HCT116 (cell line): Measurements from ENCODE around the gene WNT2. TPM values are rescaled to one million over a fixed set of nuclear protein-coding genes. Genes with fewer than 3 reads are reported as not detected.

Experiments used
- ATAC-seq: fragments of 200-7000 bp; cut with Tn5 transposase; 2 replicates; pipeline ENCODE4 v1.9.1; 2020; ENCODE audit warnings: mild to moderate bottlenecking, moderate library complexity
- BruUV-seq: library from RNA; stranded (reverse); fragments of 400-500 nt; replicated peaks from 2 replicates; lab custom pipeline; 2021; lab: Mats Ljungman, UMichigan
- CTCF ChIA-PET: fragments of 300-600 bp; sonication (Branson Sonifier 250); formaldehyde crosslinking; loops from one replicate; lab custom pipeline; 2021; ENCODE audit warnings: antibody characterized with exemption; lab: Charles Lee
- POLR2A ChIA-PET: fragments of 300-600, 350-600 bp; sonication (Branson Sonifier 250); formaldehyde crosslinking; loops from one replicate; lab custom pipeline; 2021; ENCODE audit warnings: antibody characterized with exemption; lab: Charles Lee
- RAD21 ChIA-PET, 2 experiments: fragments of 300-600 bp; sonication (Branson Sonifier 250); formaldehyde crosslinking; loops; one replicate each; lab custom pipeline; 2023; ENCODE audit warnings: low total read pairs in 2 of 2; ENCODE audit not compliant: uncharacterized antibody in 2 of 2, unreplicated experiment in 2 of 2, low non-redundant PET in 1 of 2; lab: Charles Lee
- DNase-seq: peaks from one replicate; pipeline ENCODE4 v3.0.0-alpha.2; 2010; ENCODE audit warnings: low read depth, low spot score
- H2AFZ ChIP-seq: fragments of 200-600 bp; shearing (Covaris generic), sonication (generic); 2 replicates; pipeline ENCODE4 v1.6.1; 2017; ENCODE audit warnings: low read depth, mixed run types, mixed read lengths, antibody characterized with exemption, low read length; ENCODE audit not compliant: poor library complexity, severe bottlenecking
- H3K27ac ChIP-seq: 2 replicates; pipeline ENCODE4 v1.5.1; 2012; ENCODE audit warnings: low read depth, low read length
- H3K27me3 ChIP-seq: fragments of 200-600 bp; sonication (generic); 2 replicates; pipeline ENCODE4 v1.6.1; 2016; ENCODE audit warnings: mixed run types, low read length, mixed read lengths; ENCODE audit not compliant: insufficient read depth
- H3K36me3 ChIP-seq, 2 experiments: fragments of 200-500 bp in 1 of 2; fragments of 200-600 bp in 1 of 2; sonication (Bioruptor generic) in 1 of 2; sonication (generic) in 1 of 2; 2 replicates each; pipeline versions ENCODE4 v1.5.1 to v1.6.1; 2014 to 2016; ENCODE audit warnings: low read length in 2 of 2, inconsistent platforms in 1 of 2, mixed read lengths in 1 of 2, mixed run types in 1 of 2; ENCODE audit not compliant: insufficient read depth in 2 of 2, control insufficient read depth in 1 of 2
- H3K4me1 ChIP-seq, 2 experiments: fragments of 200-600 bp in 1 of 2; sonication (generic) in 1 of 2; 2 replicates each; pipeline versions ENCODE4 v1.5.1 to v1.6.1; 2012 to 2017; ENCODE audit warnings: low read length in 2 of 2, inconsistent platforms in 1 of 2, mild to moderate bottlenecking in 1 of 2, mixed read lengths in 1 of 2, mixed run types in 1 of 2, moderate library complexity in 1 of 2; ENCODE audit not compliant: insufficient read depth in 2 of 2, control insufficient read depth in 1 of 2
- H3K4me2 ChIP-seq: fragments of 200-600 bp; sonication (generic); 2 replicates; pipeline ENCODE4 v1.6.1; 2017; ENCODE audit warnings: mixed run types, low read length, mixed read lengths
- H3K4me3 ChIP-seq, 2 experiments: fragments of 200-600 bp in 1 of 2; sonication (generic) in 1 of 2; replicated peaks in 1 of 2; 2 replicates each; pipeline ENCODE4 v1.5.1; 2011 to 2016; ENCODE audit warnings: low read length in 2 of 2, control low read depth in 1 of 2, low read depth in 1 of 2, mild to moderate bottlenecking in 1 of 2, mixed read lengths in 1 of 2, mixed run types in 1 of 2
- H3K79me2 ChIP-seq: fragments of 200-600 bp; sonication (generic); 2 replicates; pipeline ENCODE4 v1.6.1; 2017; ENCODE audit warnings: mild to moderate bottlenecking, mixed run types, low read length, moderate library complexity, mixed read lengths; ENCODE audit not compliant: insufficient read depth
- H3K9ac ChIP-seq: fragments of 200-600 bp; sonication (generic); 2 replicates; pipeline ENCODE4 v1.6.1; 2016; ENCODE audit warnings: low read length, mixed read lengths
- H3K9me2 ChIP-seq: fragments of 200-600 bp; sonication (generic), shearing (Covaris generic); 2 replicates; pipeline ENCODE4 v1.6.1; 2017; ENCODE audit warnings: mixed run types, mild to moderate bottlenecking, moderate library complexity; ENCODE audit not compliant: insufficient read depth
- H3K9me3 ChIP-seq, 2 experiments: fragments of 200-500 bp in 1 of 2; fragments of 200-600 bp in 1 of 2; sonication (Bioruptor generic) in 1 of 2; sonication (generic) in 1 of 2; 2 replicates each; pipeline ENCODE4 v1.6.1; 2014 to 2017; ENCODE audit warnings: low read length in 2 of 2, mixed read lengths in 2 of 2, inconsistent platforms in 1 of 2, low read depth in 1 of 2, mild to moderate bottlenecking in 1 of 2, mixed run types in 1 of 2, moderate library complexity in 1 of 2; ENCODE audit not compliant: control insufficient read depth in 1 of 2, insufficient read depth in 1 of 2
- H4K20me1 ChIP-seq: fragments of 200-600 bp; sonication (generic), shearing (Covaris generic); 2 replicates; pipeline ENCODE4 v1.6.1; 2017; ENCODE audit warnings: mixed run types, mild to moderate bottlenecking, moderate library complexity; ENCODE audit not compliant: insufficient read depth
- CBX3 ChIP-seq: IDR thresholded peaks from 2 replicates; pipeline ENCODE4 v1.6.1; 2012; ENCODE audit warnings: low read depth
- EGR1 ChIP-seq: IDR thresholded peaks from 2 replicates; pipeline ENCODE4 v1.6.1; 2012; ENCODE audit warnings: low read depth
- ELF1 ChIP-seq: IDR thresholded peaks from 2 replicates; pipeline ENCODE4 v1.6.1; 2012; ENCODE audit warnings: low read depth, borderline replicate concordance
- EZH2phosphoT487 ChIP-seq: fragments of 200-600 bp; IDR thresholded peaks from 2 replicates; pipeline ENCODE4 v1.6.1; 2018; ENCODE audit warnings: antibody characterized with exemption, borderline replicate concordance
- JUND ChIP-seq: IDR thresholded peaks from 2 replicates; pipeline ENCODE4 v1.6.1; 2012
- POLR2A ChIP-seq: IDR thresholded peaks from 2 replicates; pipeline ENCODE4 v1.7.0; 2011; ENCODE audit warnings: borderline replicate concordance; ENCODE audit not compliant: insufficient read depth, insufficient read length; ENCODE audit errors: extremely low read depth
- POLR2AphosphoS5 ChIP-seq: IDR thresholded peaks from 2 replicates; pipeline ENCODE4 v1.6.1; 2011; ENCODE audit warnings: mild to moderate bottlenecking, low read depth, low read length, moderate library complexity
- SP1 ChIP-seq: IDR thresholded peaks from 2 replicates; pipeline ENCODE4 v1.6.1; 2012; ENCODE audit warnings: low read depth
- ZBTB33 ChIP-seq: IDR thresholded peaks from 2 replicates; pipeline ENCODE4 v1.6.1; 2011; ENCODE audit warnings: mild to moderate bottlenecking, low read length, moderate library complexity; ENCODE audit not compliant: insufficient replicate concordance; ENCODE audit errors: extremely low read depth
- ZFX ChIP-seq: fragments of 450-650 bp; IDR thresholded peaks from 2 replicates; pipeline ENCODE4 v1.6.1; 2017
- ZNF274 ChIP-seq: fragments of 200-500 bp; sonication (Bioruptor generic); IDR thresholded peaks from 2 replicates; pipeline ENCODE4 v1.6.1; 2014; ENCODE audit warnings: mild to moderate bottlenecking, low read depth, low read length, inconsistent platforms
- intact Hi-C: fragments of 100-400 bp; cut with micrococcal nuclease; formaldehyde crosslinking; loops from 2 replicates; pipeline ENCODE4 v1.10.0; 2022
- total RNA-seq: library from RNA; stranded (reverse); gene quantifications from one replicate; pipeline ENCODE4 v1.2.1, GENCODE V29; 2021; ENCODE audit not compliant: unreplicated experiment

Gene WNT2
- total RNA-seq, 1 experiment from 2014 or later = 0.12 TPM

- ATAC-seq = no peak
- TF ChIP-seq POLR2A = no peak
- TF ChIP-seq SP1 = no peak
- TF ChIP-seq EGR1 = no peak
- no peak for TF ChIP-seq ELF1
- TF ChIP-seq JUND = no peak
- no peak for TF ChIP-seq EZH2phosphoT487
- TF ChIP-seq CBX3 = no peak
- no peak for TF ChIP-seq POLR2AphosphoS5
- no peak for TF ChIP-seq ZNF274
- TF ChIP-seq ZBTB33 = no peak
- TF ChIP-seq ZFX = no peak
- TF ChIP-seq, all 23 proteins: peak for 0
- H3K4me2 ChIP-seq = no peak overlapping the region
- no peaks in the 10 kb centered on the region for H4K20me1 ChIP-seq
- H3K9me3 ChIP-seq = no peaks in the 10 kb centered on the region
- no peak overlapping the region for H3K27ac ChIP-seq
- POLR2A ChIA-PET = no interaction called here
- no peaks in the 10 kb centered on the region for H3K27me3 ChIP-seq
- no peak overlapping the region for H3K4me3 ChIP-seq
- RAD21 ChIA-PET = no interaction called here
- no peak overlapping the region for H2AFZ ChIP-seq
- H3K9me2 ChIP-seq = no peaks in the 10 kb centered on the region
- H3K36me3 ChIP-seq = no peaks in the 10 kb centered on the region
- no peak overlapping the region for H3K9ac ChIP-seq
- peaks cover 2 to 11% of the 10 kb centered on the region in 2 experiments; a peak in 2 of 4 replicates for H3K4me1 ChIP-seq
- no peak for DNase-seq
- H3K79me2 ChIP-seq = no peaks in the 10 kb centered on the region
- BruUV-seq = no TSS peak
- CTCF ChIA-PET = no interaction called here
- intact Hi-C loops = no loop called here
These were observed 24.6 kb upstream of the WNT2 start for GRCh38 chr7:117347480-117347879.
